Vagina (tissue), 2 donors: ENCODE measurements around the gene RGS3. TPM values are rescaled to one million over a fixed set of nuclear protein-coding genes. Genes with fewer than 3 reads are reported as not detected.

Experiments used
- DNase-seq, 2 donors: peaks; one replicate each; pipeline ENCODE4 v3.0.0-alpha.2; 2017; ENCODE audit errors: extremely low spot score in 2 of 2
- H3K27ac ChIP-seq: fragments of 200-600 bp; sonication (generic); one replicate; pipeline ENCODE4 v1.5.1; 2019
- H3K27me3 ChIP-seq: fragments of 200-600 bp; sonication (generic); one replicate; pipeline ENCODE4 v1.5.1; 2019
- H3K36me3 ChIP-seq, 2 donors: fragments of 200-600 bp; sonication (generic); one replicate each; pipeline ENCODE4 v1.5.1; 2017 to 2019
- H3K4me1 ChIP-seq: fragments of 200-600 bp; sonication (generic); one replicate; pipeline ENCODE4 v1.5.1; 2019
- H3K4me3 ChIP-seq, 2 donors: fragments of 200-600 bp; sonication (generic); 1 replicate in 1 of 2; 2 replicates in 1 of 2; pipeline ENCODE4 v1.5.1; 2016 to 2019
- H3K9me3 ChIP-seq: fragments of 200-600 bp; sonication (generic); one replicate; pipeline ENCODE4 v1.5.1; 2019
- CTCF ChIP-seq, 3 experiments: fragments of 450-650 bp in 2 of 3; fragments of 200-600 bp in 1 of 3; sonication (generic) in 1 of 3; IDR thresholded peaks; one replicate each; pipeline ENCODE4 v1.5.1; 2017 to 2019; ENCODE audit warnings: antibody characterized with exemption in 3 of 3, mild to moderate bottlenecking in 2 of 3, moderate library complexity in 2 of 3
- POLR2A ChIP-seq, 2 donors: fragments of 450-650 bp; IDR thresholded peaks; one replicate each; pipeline ENCODE4 v1.6.1; 2017; ENCODE audit warnings: antibody characterized with exemption in 2 of 2, mild to moderate bottlenecking in 2 of 2, moderate library complexity in 2 of 2
- POLR2AphosphoS5 ChIP-seq, 2 donors: sonication (generic); formaldehyde crosslinking; IDR thresholded peaks; one replicate each; pipeline ENCODE4 v1.9.0; 2017; ENCODE audit warnings: antibody characterized with exemption in 2 of 2, mild to moderate bottlenecking in 2 of 2, low read depth in 1 of 2; ENCODE audit not compliant: insufficient read depth in 1 of 2
- intact Hi-C: fragments of 100-400 bp; cut with DNase I; formaldehyde crosslinking; loops from one replicate; pipeline ENCODE4 v1.15.1; 2023
- total RNA-seq: library from RNA; depleted of rRNA; stranded (reverse); fragments of >200 nt; gene quantifications from one replicate; pipeline ENCODE4 v1.2.3, GENCODE V29; 2016

The RGS3 gene
- total RNA-seq, 1 donor from 2014 or later: 27.0 TPM

GRCh38 chr9:113633782-113634595 lies 170.5 kb downstream of the RGS3 start:
- no peaks in the 10 kb centered on the region for H3K36me3 ChIP-seq
- DNase-seq: no peak
- no peak overlapping the region for H3K4me3 ChIP-seq
- intact Hi-C loops: no loop called here
- H3K27ac ChIP-seq: no peak overlapping the region
- no peaks in the 10 kb centered on the region for H3K27me3 ChIP-seq
- no peak for TF ChIP-seq POLR2AphosphoS5 (IDR thresholded peaks at IDR 0.05; ENCODE audit: insufficient read depth in 1 of 2, low read depth in 1 of 2)
- no peak for TF ChIP-seq POLR2A (IDR thresholded peaks at IDR 0.05)
- no peaks in the 10 kb centered on the region for H3K9me3 ChIP-seq
- H3K4me1 ChIP-seq: peaks cover 9% of the 10 kb centered on the region

GRCh38 chr9:113634596-113635515 lies 171.3 kb downstream of the RGS3 start:
- Histone ChIP-seq H3K9me3 (no peaks in the 10 kb centered on the region), H3K27me3 (no peaks in the 10 kb centered on the region), H3K4me1 (peaks cover 9% of the 10 kb centered on the region), H3K27ac (no peak overlapping the region), H3K4me3 (no peak overlapping the region), H3K36me3 (no peaks in the 10 kb centered on the region)
- DNase-seq: no peak
- intact Hi-C loops: no loop called here
- TF ChIP-seq POLR2AphosphoS5 (IDR thresholded peaks at IDR 0.05; ENCODE audit: insufficient read depth in 1 of 2, low read depth in 1 of 2): no peak
- no peak for TF ChIP-seq POLR2A (IDR thresholded peaks at IDR 0.05)

GRCh38 chr9:113635586-113635985 lies 172.1 kb downstream of the RGS3 start:
- Histone ChIP-seq H3K4me1 (peaks cover 9% of the 10 kb centered on the region), H3K27ac (no peak overlapping the region), H3K27me3 (no peaks in the 10 kb centered on the region), H3K9me3 (no peaks in the 10 kb centered on the region), H3K4me3 (no peak overlapping the region), H3K36me3 (no peaks in the 10 kb centered on the region)
- no peak for DNase-seq
- intact Hi-C loops: no loop called here
- TF ChIP-seq CTCF (IDR thresholded peaks at IDR 0.05): no peak
- no peak for TF ChIP-seq POLR2AphosphoS5 (IDR thresholded peaks at IDR 0.05; ENCODE audit: insufficient read depth in 1 of 2, low read depth in 1 of 2)
- no peak for TF ChIP-seq POLR2A (IDR thresholded peaks at IDR 0.05)

- TF ChIP-seq CTCF (IDR thresholded peaks at IDR 0.05) (no peak), POLR2A (IDR thresholded peaks at IDR 0.05) (no peak)
- DNase-seq: no peak
- no peaks in the 10 kb centered on the region for H3K27me3 ChIP-seq
- no peaks in the 10 kb centered on the region for H3K36me3 ChIP-seq
- no peak overlapping the region for H3K4me3 ChIP-seq
- peaks cover 9% of the 10 kb centered on the region for H3K4me1 ChIP-seq
- H3K9me3 ChIP-seq: no peaks in the 10 kb centered on the region
- intact Hi-C loops: no loop called here
- no peak overlapping the region for H3K27ac ChIP-seq
These were observed 172.6 kb downstream of the RGS3 start for GRCh38 chr9:113636165-113636564.

GRCh38 chr9:113636693-113637092 lies 173.2 kb downstream of the RGS3 start:
- H3K4me1 ChIP-seq: peaks cover 3% of the 10 kb centered on the region
- no peaks in the 10 kb centered on the region for H3K27me3 ChIP-seq
- no peak overlapping the region for H3K27ac ChIP-seq
- DNase-seq: no peak
- no peak overlapping the region for H3K4me3 ChIP-seq
- intact Hi-C loops: no loop called here
- TF ChIP-seq CTCF (IDR thresholded peaks at IDR 0.05) (no peak), POLR2A (IDR thresholded peaks at IDR 0.05) (no peak), POLR2AphosphoS5 (IDR thresholded peaks at IDR 0.05; ENCODE audit: insufficient read depth in 1 of 2, low read depth in 1 of 2) (no peak)
- no peaks in the 10 kb centered on the region for H3K36me3 ChIP-seq
- H3K9me3 ChIP-seq: no peaks in the 10 kb centered on the region
